MM.1S (cell line): Measurements from ENCODE around the gene PCDHGA2.

Experiments
- CTCF ChIP-seq: fragments of 300-600 bp; sonication (generic); IDR thresholded peaks from 2 replicates; pipeline ENCODE4 v1.5.1; 2016; ENCODE audit warnings: antibody characterized with exemption, low read length, mixed read lengths
- EZH2 ChIP-seq: fragments of 300-600 bp; sonication (generic); optimal IDR thresholded peaks from 2 replicates; pipeline ENCODE3; 2017; ENCODE audit warnings: low read depth, mild to moderate bottlenecking, antibody characterized with exemption, low read length, mixed read lengths

GRCh38 chr5:141355641-141356040 lies 17.1 kb downstream of the PCDHGA2 start:
- TF ChIP-seq CTCF (no peak), EZH2 (no peak)
